Osteoblast (primary cell): ENCODE results near the gene PTPN18. TPM values are rescaled to one million over a fixed set of nuclear protein-coding genes. Genes with fewer than 3 reads are reported as not detected.

ENCODE experiments used
- DNase-seq: peaks from one replicate; pipeline ENCODE4 v3.0.0; 2011; ENCODE audit warnings: low spot score, mixed read lengths; ENCODE audit not compliant: insufficient read length; ENCODE audit errors: missing footprints
- H2AFZ ChIP-seq: 2 replicates; pipeline ENCODE4 v1.6.0; 2011; ENCODE audit warnings: mild to moderate bottlenecking, low read length
- H3K27ac ChIP-seq: 2 replicates; pipeline ENCODE4 v1.5.1; 2011; ENCODE audit warnings: mild to moderate bottlenecking, low read depth, low read length, moderate library complexity
- H3K27me3 ChIP-seq: 2 replicates; pipeline ENCODE4 v1.6.0; 2012; ENCODE audit warnings: mild to moderate bottlenecking, control low read depth, inconsistent platforms, low read length, moderate library complexity; ENCODE audit not compliant: insufficient read depth
- H3K36me3 ChIP-seq: 2 replicates; pipeline ENCODE4 v1.5.1; 2011; ENCODE audit warnings: mild to moderate bottlenecking, low read length, control low read depth, moderate library complexity; ENCODE audit not compliant: insufficient read depth
- H3K4me1 ChIP-seq: 2 replicates; pipeline ENCODE4 v1.5.1; 2011; ENCODE audit warnings: mild to moderate bottlenecking, low read length, control low read depth, moderate library complexity; ENCODE audit not compliant: insufficient read depth
- H3K4me2 ChIP-seq: 2 replicates; pipeline ENCODE4 v1.6.0; 2011; ENCODE audit warnings: mild to moderate bottlenecking, low read length; ENCODE audit not compliant: insufficient read depth
- H3K4me3 ChIP-seq: fragments of 200-600 bp; sonication (generic); 3 replicates; pipeline ENCODE4 v1.5.1; 2012; ENCODE audit warnings: mild to moderate bottlenecking, low read length, inconsistent platforms; ENCODE audit not compliant: insufficient read depth
- H3K79me2 ChIP-seq: 2 replicates; pipeline ENCODE4 v1.6.0; 2012; ENCODE audit warnings: mild to moderate bottlenecking, low read length, control low read depth, inconsistent platforms; ENCODE audit not compliant: insufficient read depth
- H3K9me3 ChIP-seq: 2 replicates; pipeline ENCODE4 v1.5.1; 2011; ENCODE audit warnings: low read depth, low read length, control low read depth
- H4K20me1 ChIP-seq: 2 replicates; pipeline ENCODE4 v1.6.0; 2012; ENCODE audit warnings: mild to moderate bottlenecking, low read length, control low read depth; ENCODE audit not compliant: insufficient read depth
- CTCF ChIP-seq: IDR thresholded peaks from 2 replicates; pipeline ENCODE4 v1.5.1; 2011; ENCODE audit warnings: mild to moderate bottlenecking, low read depth, low read length, moderate library complexity; ENCODE audit errors: extremely low read depth
- total RNA-seq: library from RNA; depleted of rRNA; stranded (reverse); fragments of >200 nt; gene quantifications from 2 replicates; pipeline ENCODE4 v1.2.3, GENCODE V29; 2012

Gene PTPN18
- total RNA-seq, 1 donor: 29.0 TPM

- Histone ChIP-seq H4K20me1 (no peaks in the 10 kb centered on the region), H3K36me3 (peaks cover 12% of the 10 kb centered on the region), H3K4me1 (peaks cover 17% of the 10 kb centered on the region), H3K4me2 (peak overlapping the region; percentile 54), H3K4me3 (no peak overlapping the region), H3K27me3 (peaks cover 4% of the 10 kb centered on the region), H2AFZ (no peak overlapping the region), H3K79me2 (no peaks in the 10 kb centered on the region), H3K27ac (no peak overlapping the region), H3K9me3 (no peaks in the 10 kb centered on the region)
- no peak for TF ChIP-seq CTCF
- DNase-seq: no peak
Measured at GRCh38 chr2:130336150-130336876, 19.5 kb upstream of the PTPN18 start.

- Histone ChIP-seq H3K27ac (peak overlapping the region; percentile 26), H3K27me3 (no peaks in the 10 kb centered on the region), H3K4me2 (peak overlapping the region; percentile 75), H4K20me1 (no peaks in the 10 kb centered on the region), H3K4me3 (peak overlapping the region; percentile 56), H3K36me3 (peaks cover 12% of the 10 kb centered on the region), H2AFZ (peak overlapping the region; percentile 82), H3K4me1 (peaks cover 20% of the 10 kb centered on the region), H3K79me2 (no peaks in the 10 kb centered on the region), H3K9me3 (no peaks in the 10 kb centered on the region)
- peak; percentile 94 for DNase-seq
- no peak for TF ChIP-seq CTCF
Measured at GRCh38 chr2:130336877-130337734, 18.8 kb upstream of the PTPN18 start.

GRCh38 chr2:130337735-130338325, 18.0 kb upstream of the PTPN18 start:
- no peak for TF ChIP-seq CTCF
- Histone ChIP-seq H2AFZ (peak overlapping the region; percentile 11), H4K20me1 (no peaks in the 10 kb centered on the region), H3K27me3 (no peaks in the 10 kb centered on the region), H3K9me3 (no peaks in the 10 kb centered on the region), H3K27ac (peak overlapping the region; percentile 26), H3K4me2 (peak overlapping the region; percentile 75), H3K36me3 (peaks cover 12% of the 10 kb centered on the region), H3K4me1 (peaks cover 20% of the 10 kb centered on the region), H3K4me3 (peak overlapping the region; percentile 5), H3K79me2 (no peaks in the 10 kb centered on the region)
- DNase-seq: peak; percentile 96
